Panc1 (cell line): ENCODE data around the gene PCNX1.

Experiments
- CTCF ChIP-seq: fragments of 450-650 bp; IDR thresholded peaks from 2 replicates; pipeline ENCODE4 v1.5.1; 2017; ENCODE audit warnings: mild to moderate bottlenecking
- TCF7L2 ChIP-seq: IDR thresholded peaks from 2 replicates; pipeline ENCODE4 v1.6.1; 2011; ENCODE audit warnings: mild to moderate bottlenecking, low read depth, low read length, inconsistent platforms
- TF ChIP-seq, protein P1 (sequence below), 2 experiments: IDR thresholded peaks; 2 replicates each; pipeline ENCODE4 v1.6.1; 2011 to 2012; ENCODE audit warnings: low read depth in 2 of 2, control low read depth in 1 of 2, low read length in 1 of 2, mild to moderate bottlenecking in 1 of 2, moderate library complexity in 1 of 2; ENCODE audit not compliant: insufficient read depth in 1 of 2

DNA sequence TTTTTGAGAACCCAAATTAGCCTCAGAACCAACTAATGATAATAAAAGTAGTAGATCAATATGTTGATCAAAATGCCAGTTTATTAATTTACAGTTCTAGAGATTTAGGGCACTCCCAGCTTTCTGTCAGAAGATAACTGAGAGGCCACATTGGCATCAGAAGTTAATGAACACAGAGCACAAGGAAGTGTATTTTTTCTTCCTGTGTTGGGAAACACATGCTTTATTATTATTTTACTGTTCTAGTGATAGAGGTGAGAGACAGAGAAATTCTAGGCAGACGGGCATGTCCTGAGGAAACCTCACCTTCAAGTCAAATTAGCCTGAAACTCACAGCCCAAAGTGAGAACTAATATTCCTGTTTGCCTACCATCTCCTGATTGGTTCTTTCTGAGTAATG is 213.7 kb downstream of the PCNX1 start:
- TF ChIP-seq, protein P1, sequence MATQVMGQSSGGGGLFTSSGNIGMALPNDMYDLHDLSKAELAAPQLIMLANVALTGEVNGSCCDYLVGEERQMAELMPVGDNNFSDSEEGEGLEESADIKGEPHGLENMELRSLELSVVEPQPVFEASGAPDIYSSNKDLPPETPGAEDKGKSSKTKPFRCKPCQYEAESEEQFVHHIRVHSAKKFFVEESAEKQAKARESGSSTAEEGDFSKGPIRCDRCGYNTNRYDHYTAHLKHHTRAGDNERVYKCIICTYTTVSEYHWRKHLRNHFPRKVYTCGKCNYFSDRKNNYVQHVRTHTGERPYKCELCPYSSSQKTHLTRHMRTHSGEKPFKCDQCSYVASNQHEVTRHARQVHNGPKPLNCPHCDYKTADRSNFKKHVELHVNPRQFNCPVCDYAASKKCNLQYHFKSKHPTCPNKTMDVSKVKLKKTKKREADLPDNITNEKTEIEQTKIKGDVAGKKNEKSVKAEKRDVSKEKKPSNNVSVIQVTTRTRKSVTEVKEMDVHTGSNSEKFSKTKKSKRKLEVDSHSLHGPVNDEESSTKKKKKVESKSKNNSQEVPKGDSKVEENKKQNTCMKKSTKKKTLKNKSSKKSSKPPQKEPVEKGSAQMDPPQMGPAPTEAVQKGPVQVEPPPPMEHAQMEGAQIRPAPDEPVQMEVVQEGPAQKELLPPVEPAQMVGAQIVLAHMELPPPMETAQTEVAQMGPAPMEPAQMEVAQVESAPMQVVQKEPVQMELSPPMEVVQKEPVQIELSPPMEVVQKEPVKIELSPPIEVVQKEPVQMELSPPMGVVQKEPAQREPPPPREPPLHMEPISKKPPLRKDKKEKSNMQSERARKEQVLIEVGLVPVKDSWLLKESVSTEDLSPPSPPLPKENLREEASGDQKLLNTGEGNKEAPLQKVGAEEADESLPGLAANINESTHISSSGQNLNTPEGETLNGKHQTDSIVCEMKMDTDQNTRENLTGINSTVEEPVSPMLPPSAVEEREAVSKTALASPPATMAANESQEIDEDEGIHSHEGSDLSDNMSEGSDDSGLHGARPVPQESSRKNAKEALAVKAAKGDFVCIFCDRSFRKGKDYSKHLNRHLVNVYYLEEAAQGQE (IDR thresholded peaks at IDR 0.05; ENCODE audit: insufficient read depth in 1 of 2, low read depth in 2 of 2, low read length in 1 of 2) = no peak
- no peak for TF ChIP-seq CTCF
- no peak for TF ChIP-seq TCF7L2
